Endometrial microvascular endothelial cells (primary cell): Measurements from ENCODE around the gene DCTD. TPM values are rescaled to one million over a fixed set of nuclear protein-coding genes. Genes with fewer than 3 reads are reported as not detected.

ENCODE experiments used
- in situ Hi-C: cut with HindIII; loops from 2 replicates; pipeline ENCODE4 v1.10.0; 2017; ENCODE audit warnings: low sequenced_read_pairs, low pct_unique_long_range_greater_than_20kb; ENCODE audit errors: inconsistent ontology term
- total RNA-seq: library from RNA; depleted of rRNA; stranded (reverse); fragments of >200 nt; gene quantifications from one replicate; pipeline ENCODE4 v1.2.3, GENCODE V29; 2015; ENCODE audit errors: inconsistent ontology term

DCTD gene
- total RNA-seq, 1 donor from 2014 or later, result 102 TPM

- in situ Hi-C loops, result no loop called here
These were observed 38.3 kb downstream of the DCTD start for GRCh38 chr4:182878633-182879495.

DNA sequence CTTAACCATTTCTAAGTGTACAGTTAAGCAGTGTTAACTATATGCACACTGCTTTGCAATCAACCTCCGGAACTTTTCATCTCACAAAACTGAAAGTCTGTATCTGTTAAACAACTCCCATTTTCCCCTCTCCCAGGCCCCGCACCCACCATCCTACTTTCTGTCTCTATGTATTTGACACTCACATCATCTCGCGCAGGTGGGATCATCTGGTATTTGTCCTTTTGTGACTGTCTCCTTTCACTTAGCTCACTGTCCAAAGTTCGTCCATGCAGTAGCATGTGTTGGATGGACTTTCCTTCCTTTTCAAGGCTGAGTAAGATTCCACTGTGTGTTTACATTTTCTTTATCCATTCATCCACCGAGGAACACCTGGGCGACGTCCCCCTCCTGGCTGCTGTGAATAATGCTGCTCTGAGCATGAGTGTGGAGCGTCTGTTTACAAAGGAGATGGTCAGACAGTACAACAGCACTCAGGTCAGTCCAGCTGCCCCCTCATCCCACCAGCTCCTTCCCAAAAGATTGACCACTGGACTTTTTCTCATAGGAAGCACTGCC is 39.8 kb downstream of the DCTD start:
- in situ Hi-C loops, result no loop called here

DNA sequence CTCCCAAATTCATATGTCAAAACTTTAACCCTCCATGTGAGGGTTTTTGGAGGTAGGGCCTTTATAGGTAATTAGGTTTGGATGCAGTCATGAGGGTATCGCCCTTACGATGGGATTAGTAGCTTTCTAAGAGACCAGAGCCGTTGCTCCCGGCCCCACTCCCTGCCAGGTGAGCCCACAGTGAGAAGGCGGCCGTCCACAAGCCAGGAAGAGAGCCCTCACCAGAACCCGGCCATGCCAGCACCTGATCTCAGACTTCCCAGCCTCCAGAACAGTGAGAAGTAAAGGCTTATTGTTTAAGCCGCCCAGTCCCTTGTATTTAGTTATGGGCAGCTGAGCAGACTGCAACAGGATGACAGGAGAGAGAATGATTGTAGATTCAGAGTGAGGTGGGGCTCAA is 40.8 kb downstream of the DCTD start:
- in situ Hi-C loops, result no loop called here

DNA sequence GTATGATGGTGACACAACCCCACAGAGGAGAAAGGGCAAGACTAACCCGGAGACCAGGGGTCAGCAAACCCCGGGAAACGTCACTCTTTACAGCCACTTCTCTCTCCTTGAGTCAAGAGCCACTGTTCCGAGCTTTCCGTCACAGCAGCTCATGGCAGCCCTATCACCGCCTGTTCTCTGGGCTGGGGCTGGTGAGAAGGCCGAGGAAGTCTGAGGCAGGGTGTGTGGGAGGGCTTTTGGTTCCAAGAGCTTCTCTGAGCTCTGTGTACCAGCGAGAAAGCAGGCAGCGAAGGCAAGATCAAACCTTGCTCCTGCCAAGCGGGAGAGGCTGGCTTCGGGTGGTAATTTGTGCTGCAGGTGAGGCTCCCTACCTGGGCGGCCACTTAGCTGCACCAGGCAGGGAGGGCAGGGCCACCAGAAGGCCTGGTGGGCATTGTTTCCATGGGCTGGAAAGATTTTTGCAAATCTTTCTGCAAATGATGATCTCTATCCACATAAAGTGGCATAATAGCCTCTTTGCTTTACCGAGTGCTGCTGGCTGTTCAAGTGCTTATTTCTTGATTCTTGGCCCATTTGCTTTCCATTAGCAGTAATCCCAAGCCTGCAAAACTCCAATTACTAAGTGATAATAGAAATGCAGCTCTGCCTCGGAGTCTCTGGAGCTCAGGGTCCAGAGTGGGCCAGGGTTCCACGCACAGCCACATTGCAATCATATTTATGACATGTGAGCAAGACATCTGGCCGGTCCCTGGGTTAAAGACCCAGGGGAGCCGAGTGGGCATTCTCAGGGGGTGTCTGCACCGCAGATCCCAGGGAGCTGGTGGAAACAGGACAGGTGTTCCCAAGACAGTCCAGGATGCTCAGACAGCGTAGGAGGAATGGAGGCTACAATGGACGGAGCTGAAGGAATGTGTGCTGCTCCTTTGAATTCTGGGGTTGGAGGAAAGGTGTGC is 41.5 kb downstream of the DCTD start:
- in situ Hi-C loops, result no loop called here

DNA sequence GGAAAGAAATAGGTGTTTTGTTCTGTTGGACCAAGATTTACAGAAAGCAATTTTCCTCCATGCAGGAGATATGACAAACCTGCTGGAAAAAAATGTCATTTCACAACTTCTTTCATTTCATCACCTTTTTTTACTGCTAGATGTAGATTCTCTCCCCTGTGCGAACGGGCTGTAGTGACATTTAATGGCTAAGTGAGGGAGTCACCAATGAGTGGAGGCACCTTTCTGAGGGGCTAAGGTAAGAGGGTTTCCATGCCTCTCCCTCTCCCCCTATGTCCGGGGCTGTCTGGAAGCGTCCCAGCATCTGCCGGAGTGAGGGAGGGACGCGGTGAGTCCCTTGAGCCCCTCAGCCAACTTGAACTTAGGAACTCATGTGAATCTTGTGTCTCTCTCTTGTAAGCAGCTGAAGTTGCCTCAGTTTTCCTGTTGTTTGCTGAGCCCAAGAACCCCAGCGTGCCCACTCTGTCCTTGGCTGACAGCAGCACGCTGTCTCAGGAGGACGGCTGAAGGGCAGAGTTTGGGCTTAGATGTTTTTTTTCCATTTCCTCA is 42.3 kb downstream of the DCTD start:
- in situ Hi-C loops, result no loop called here

DNA sequence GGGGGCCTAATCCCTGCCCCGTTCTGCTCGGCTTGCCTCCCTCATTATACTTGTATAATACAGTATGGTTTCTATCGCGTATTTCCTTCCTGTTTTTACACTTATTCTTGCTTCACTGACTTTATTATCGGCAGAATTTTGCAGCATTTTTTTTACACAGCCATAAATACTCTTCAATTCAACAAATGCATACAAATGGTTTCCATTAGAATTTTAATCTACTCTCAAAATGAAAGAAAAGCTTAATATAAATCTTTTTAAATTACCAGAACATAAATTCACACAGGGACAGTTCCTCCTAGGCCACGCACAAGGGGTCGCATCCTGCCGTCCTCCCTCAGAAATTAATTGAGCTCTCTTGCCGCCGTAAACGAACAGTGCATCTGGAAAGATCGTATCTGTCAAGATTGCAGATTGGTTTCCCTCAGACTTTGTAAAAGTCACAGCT is 42.9 kb downstream of the DCTD start:
- in situ Hi-C loops, result no loop called here

DNA sequence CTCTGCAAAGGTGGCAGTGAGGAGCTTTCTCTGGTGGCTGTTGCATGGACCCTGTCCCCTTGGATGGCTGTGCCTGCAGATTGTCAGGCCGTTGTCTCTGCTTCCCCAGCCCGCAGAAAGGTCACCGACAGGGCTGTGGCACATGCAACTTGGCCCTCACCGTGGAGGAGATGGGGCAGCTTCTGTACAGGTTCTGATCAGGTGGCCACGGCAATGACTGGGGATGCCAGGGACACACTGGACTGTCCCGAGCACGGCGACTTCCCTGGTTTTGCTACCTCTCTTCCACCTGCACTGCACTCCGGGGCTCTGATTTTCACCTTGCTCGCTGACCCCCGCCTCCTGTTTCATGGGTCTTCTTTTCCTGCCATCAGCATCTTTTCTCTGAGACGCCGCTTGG is 43.5 kb downstream of the DCTD start:
- in situ Hi-C loops, result no loop called here

- in situ Hi-C loops, result no loop called here
These were observed 43.9 kb downstream of the DCTD start for GRCh38 chr4:182873289-182873688.

GRCh38 chr4:182872886-182873285 is 44.3 kb downstream of the DCTD start:
- in situ Hi-C loops, result no loop called here

DNA sequence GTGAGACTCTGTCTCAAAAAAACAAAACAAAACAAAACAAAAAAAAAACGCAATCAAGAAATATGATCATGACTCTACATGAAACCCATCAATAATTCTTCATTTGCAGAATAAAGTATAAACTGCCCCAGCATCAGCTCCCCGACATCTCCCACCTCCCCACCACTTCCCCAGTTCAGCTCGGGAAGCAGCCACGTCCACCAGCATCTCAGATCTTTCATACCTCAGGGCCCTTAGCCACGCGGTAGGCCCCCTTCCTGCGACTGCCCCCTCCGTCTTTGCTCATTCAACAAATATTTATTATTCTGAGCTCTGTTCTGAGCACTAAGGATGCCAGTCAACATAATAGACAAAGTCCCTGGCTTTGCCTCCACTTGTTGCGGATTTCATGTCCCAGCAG is 45.6 kb downstream of the DCTD start:
- in situ Hi-C loops, result no loop called here

DNA sequence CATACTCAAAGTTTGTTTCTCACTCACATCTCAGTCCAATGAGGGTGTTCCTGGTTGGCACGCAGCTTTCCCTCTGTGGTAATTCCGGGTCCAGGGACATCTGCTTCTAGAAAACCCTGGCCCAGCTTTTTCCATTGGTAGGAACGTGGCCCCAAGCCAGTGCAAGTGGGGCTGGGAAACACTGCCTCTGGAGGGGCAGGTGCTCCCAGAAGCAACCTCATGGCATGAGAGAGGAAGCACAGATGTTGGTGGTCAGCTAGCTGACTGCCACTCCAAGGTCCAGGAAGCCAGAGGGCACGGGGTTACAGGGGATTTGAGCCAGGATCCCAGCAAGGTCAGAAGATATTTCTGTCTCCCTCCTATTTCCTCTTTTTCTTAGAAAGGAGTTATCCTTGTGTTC is 47.5 kb downstream of the DCTD start:
- in situ Hi-C loops, result no loop called here

DNA sequence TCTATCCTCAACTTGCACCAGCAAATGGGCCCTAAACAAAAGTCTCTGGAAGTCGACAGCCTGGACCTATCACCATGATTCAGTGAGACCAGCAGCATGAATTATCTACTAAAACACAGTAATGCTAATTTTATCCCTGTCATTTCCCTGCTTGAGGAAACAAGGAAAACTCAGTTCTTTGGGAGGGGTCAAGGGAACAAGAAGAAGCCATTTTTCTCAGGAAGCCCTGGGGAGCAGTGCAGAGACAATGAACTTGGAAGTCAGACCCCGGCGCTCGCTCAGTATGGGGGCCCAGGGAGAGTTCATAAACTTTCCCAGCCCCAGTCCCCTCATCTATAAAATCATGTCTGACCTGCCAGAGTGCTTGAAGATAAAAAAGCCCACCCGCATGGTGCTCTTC is 50.4 kb downstream of the DCTD start:
- in situ Hi-C loops, result no loop called here

GRCh38 chr4:182863501-182863900 is 53.7 kb downstream of the DCTD start:
- in situ Hi-C loops, result no loop called here

GRCh38 chr4:182862921-182863320 is 54.3 kb downstream of the DCTD start:
- in situ Hi-C loops, result no loop called here

GRCh38 chr4:182862141-182862875 is 54.9 kb downstream of the DCTD start:
- in situ Hi-C loops, result no loop called here

GRCh38 chr4:182861346-182861745 is 55.8 kb downstream of the DCTD start:
- in situ Hi-C loops, result no loop called here

DNA sequence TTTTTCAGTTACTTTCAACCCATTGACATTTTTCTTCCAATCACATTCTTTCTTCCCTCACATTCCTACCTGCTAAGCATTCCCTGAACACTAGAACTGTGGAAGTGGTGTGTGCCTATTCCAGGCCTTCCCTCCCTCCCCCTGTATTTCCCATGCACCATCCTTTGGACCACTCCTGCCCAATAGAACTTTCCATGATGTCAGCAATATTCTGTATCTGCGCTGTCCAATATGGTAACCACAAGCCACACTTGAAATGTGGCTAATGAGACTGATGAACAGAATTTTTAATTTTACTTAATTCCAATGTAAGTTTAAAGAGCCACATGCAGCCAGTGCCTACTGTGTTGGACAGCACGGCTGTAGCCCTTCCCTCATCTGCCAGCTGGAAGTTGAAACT is 57.5 kb downstream of the DCTD start:
- in situ Hi-C loops, result no loop called here

DNA sequence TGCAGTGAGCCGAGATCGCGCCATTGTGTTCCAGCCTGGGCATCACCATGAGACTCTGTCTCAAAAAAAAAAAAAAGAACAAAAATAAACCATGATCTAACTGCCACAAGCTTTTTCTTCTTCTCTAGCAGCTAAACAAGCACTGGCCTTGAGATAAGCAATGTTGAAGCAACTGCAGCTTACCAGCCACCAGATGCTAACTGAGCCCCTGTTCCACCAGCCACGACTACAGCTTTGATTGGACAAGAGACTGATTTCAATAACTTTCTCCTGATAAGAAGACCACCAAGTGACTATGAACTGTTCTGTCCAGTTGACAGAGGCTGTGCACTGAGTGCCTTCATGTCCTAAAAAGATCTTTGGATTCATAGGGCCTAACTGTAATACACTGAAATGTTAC is 58.5 kb downstream of the DCTD start:
- in situ Hi-C loops, result no loop called here

DNA sequence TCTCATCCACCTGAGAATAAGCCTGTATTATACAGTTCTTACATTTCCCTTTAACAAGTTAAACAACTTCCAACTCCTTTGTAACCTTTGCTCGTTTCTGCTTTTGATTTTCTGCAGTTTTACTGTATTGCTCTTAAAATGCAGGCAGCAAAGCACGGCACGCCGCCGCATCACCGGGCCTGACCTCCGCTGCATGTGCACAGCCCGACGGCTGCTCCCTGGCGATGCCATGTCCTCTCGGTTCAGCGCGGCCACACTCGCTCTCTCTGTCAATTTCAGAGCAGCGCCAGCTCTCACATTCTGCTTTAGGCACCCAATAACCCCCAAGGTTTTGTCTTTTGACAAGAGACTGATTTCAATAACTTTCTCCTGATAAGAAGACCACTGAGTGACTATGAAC is 60.3 kb downstream of the DCTD start:
- in situ Hi-C loops, result no loop called here
